Gastroesophageal sphincter (tissue), 3 donors: ENCODE data around the gene SIRT4.

Experiments used
- POLR2A ChIP-seq, 2 donors: fragments of 450-650 bp; IDR thresholded peaks; one replicate each; pipeline ENCODE4 v1.6.1; 2017; ENCODE audit warnings: antibody characterized with exemption in 2 of 2, mild to moderate bottlenecking in 2 of 2, moderate library complexity in 1 of 2
- POLR2AphosphoS5 ChIP-seq: sonication (generic); formaldehyde crosslinking; IDR thresholded peaks from one replicate; pipeline ENCODE4 v1.6.1; 2017; ENCODE audit warnings: antibody characterized with exemption
- TF ChIP-seq, protein P1 (sequence below), 4 experiments: fragments of 200-600 bp in 2 of 4; fragments of 450-650 bp in 2 of 4; sonication (generic) in 1 of 4; IDR thresholded peaks; one replicate each; pipeline ENCODE4 v1.5.1; 2017 to 2019; ENCODE audit warnings: antibody characterized with exemption in 4 of 4, mild to moderate bottlenecking in 2 of 4, moderate library complexity in 2 of 4

DNA sequence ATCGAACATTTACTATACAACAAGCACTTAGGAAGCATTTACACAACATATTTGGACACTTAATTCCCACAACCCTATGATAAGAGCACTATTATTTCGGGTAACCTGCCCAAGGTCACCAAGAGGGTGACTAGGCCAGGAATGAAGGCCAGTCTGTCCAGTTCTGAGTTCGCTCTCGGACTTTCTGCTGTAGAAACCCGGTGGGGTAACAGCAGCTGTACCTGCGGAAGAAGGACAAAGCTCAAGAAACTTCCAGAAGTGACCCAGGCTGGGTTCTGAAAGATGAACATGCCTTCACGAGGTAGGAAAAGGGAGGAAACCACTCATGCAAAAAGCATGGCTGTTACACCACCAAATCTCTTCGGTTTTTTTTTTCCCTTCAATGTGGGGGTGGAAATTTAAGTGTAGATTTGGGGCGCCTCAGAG, 14.7 kb downstream of the SIRT4 start:
- no peak for TF ChIP-seq POLR2A (IDR thresholded peaks at IDR 0.05)
- TF ChIP-seq, protein P1, sequence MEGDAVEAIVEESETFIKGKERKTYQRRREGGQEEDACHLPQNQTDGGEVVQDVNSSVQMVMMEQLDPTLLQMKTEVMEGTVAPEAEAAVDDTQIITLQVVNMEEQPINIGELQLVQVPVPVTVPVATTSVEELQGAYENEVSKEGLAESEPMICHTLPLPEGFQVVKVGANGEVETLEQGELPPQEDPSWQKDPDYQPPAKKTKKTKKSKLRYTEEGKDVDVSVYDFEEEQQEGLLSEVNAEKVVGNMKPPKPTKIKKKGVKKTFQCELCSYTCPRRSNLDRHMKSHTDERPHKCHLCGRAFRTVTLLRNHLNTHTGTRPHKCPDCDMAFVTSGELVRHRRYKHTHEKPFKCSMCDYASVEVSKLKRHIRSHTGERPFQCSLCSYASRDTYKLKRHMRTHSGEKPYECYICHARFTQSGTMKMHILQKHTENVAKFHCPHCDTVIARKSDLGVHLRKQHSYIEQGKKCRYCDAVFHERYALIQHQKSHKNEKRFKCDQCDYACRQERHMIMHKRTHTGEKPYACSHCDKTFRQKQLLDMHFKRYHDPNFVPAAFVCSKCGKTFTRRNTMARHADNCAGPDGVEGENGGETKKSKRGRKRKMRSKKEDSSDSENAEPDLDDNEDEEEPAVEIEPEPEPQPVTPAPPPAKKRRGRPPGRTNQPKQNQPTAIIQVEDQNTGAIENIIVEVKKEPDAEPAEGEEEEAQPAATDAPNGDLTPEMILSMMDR (IDR thresholded peaks at IDR 0.05) = no peak
- TF ChIP-seq POLR2AphosphoS5 = no peak
